Loucy (cell line): Measurements from ENCODE around the gene GPATCH2.

Experiments
- CTCF ChIP-seq: fragments of 200-600 bp; sonication (generic); conservative IDR thresholded peaks from 2 replicates; pipeline ENCODE4 v1.5.1; 2014; ENCODE audit warnings: mild to moderate bottlenecking, antibody characterized with exemption, low read length
- EZH2phosphoT487 ChIP-seq: fragments of 200-600 bp; IDR thresholded peaks from 2 replicates; pipeline ENCODE4 v1.6.1; 2018; ENCODE audit warnings: antibody characterized with exemption, mild to moderate bottlenecking, moderate library complexity, borderline replicate concordance

- TF ChIP-seq CTCF, result no peak
- TF ChIP-seq EZH2phosphoT487, result no peak
Measured at GRCh38 chr1:217472915-217473314, 158.0 kb downstream of the GPATCH2 start.
